Measurements from ENCODE around the gene SNX15. TPM values are rescaled to one million over a fixed set of nuclear protein-coding genes. Genes with fewer than 3 reads are reported as not detected.
A peak's percentile ranks its signal among the peaks of the same experiment; 100 is the strongest.

SNX15 gene
- total RNA-seq, 2 donors from 2014 or later, result 37.7 to 53.8 TPM

DNA sequence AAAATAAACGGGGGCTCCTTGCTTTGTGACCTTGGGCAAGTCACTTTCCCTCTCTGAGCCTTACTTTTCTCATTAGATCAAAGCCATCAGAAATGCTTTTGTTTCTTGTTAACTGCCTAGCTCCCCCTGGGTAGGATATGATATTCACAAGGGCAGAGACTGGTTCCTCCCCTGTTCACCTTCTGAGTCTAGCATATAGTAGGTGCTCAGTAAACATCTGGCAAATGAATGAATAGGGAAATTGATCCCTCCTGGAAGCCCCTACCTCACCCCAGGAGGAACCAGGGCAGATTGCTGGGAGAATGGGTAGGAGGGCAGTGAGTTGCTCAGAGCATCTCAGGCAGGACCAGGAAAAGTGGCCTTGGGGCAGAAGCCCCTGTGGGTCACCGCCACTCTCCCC is 7.2 kb downstream of the SNX15 start:
- Histone ChIP-seq H3K9ac (ENCODE audit: low read depth in 2 of 2, low read length in 2 of 2) (no peak overlapping the region), H3K4me1 (no peaks in the 10 kb centered on the region), H3K27me3 (no peaks in the 10 kb centered on the region), H3K27ac (no peak overlapping the region), H3K36me3 (peaks cover 7% of the 10 kb centered on the region), H3K4me3 (no peak overlapping the region), H3K9me3 (no peaks in the 10 kb centered on the region)
- intact Hi-C loops (cut with DNase I), result no loop called here
- DNase-seq, result no peak
- TF ChIP-seq CTCF (IDR thresholded peaks at IDR 0.05), result no peak

GRCh38 chr11:65035579-65035978 is 8.3 kb downstream of the SNX15 start:
- intact Hi-C loops (cut with DNase I), result no loop called here
- no peaks in the 10 kb centered on the region for H3K27me3 ChIP-seq
- H3K4me1 ChIP-seq, result no peaks in the 10 kb centered on the region
- H3K36me3 ChIP-seq, result peaks cover 7% of the 10 kb centered on the region
- no peak overlapping the region for H3K4me3 ChIP-seq
- no peak overlapping the region for H3K27ac ChIP-seq
- no peaks in the 10 kb centered on the region for H3K9me3 ChIP-seq
- TF ChIP-seq CTCF (IDR thresholded peaks at IDR 0.05), result no peak
- H3K9ac ChIP-seq (ENCODE audit: low read depth in 2 of 2, low read length in 2 of 2), result no peak overlapping the region
- DNase-seq, result no peak

- Histone ChIP-seq H3K4me3 (no peak overlapping the region), H3K27ac (no peak overlapping the region), H3K9me3 (no peaks in the 10 kb centered on the region), H3K4me1 (no peaks in the 10 kb centered on the region), H3K9ac (ENCODE audit: low read depth in 2 of 2, low read length in 2 of 2) (no peak overlapping the region), H3K36me3 (peaks cover 7% of the 10 kb centered on the region), H3K27me3 (no peaks in the 10 kb centered on the region)
- no peak for TF ChIP-seq CTCF (IDR thresholded peaks at IDR 0.05)
- intact Hi-C loops (cut with DNase I), result no loop called here
- no peak for DNase-seq
These were observed 9.7 kb downstream of the SNX15 start for GRCh38 chr11:65036931-65037330.

DNA sequence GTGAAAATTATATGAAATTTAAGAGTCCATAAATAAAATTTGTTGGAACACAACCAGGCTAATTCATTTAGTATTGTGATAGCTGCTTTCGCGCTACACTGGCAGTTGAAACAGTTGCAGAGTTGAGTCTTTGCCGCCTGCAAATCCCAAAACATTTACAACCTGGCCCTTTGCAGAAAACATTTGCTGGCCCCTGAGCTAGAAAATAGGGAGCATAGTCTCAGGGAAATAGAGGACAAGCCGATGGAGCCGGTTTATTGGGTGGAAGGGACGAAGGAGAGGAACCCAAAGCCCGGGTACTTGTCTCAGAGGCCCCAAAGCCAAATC is 13.2 kb downstream of the SNX15 start:
- H3K27ac ChIP-seq, result peak overlapping the region; percentile 94
- H3K4me1 ChIP-seq, result peaks cover 4% of the 10 kb centered on the region
- intact Hi-C loops (cut with DNase I), result no loop called here
- H3K4me3 ChIP-seq, result peak overlapping the region; percentile 95
- H3K27me3 ChIP-seq, result no peaks in the 10 kb centered on the region
- H3K9me3 ChIP-seq, result no peaks in the 10 kb centered on the region
- peak overlapping the region; percentile 70 to 71 for H3K9ac ChIP-seq (ENCODE audit: low read depth in 2 of 2, low read length in 2 of 2)
- no peak for DNase-seq
- H3K36me3 ChIP-seq, result peaks cover 4% of the 10 kb centered on the region
- TF ChIP-seq CTCF (IDR thresholded peaks at IDR 0.05), result no peak

GRCh38 chr11:65040847-65041622 is 13.8 kb downstream of the SNX15 start, which contains the start of gene SAC3D1:
Gene SAC3D1 (plus strand): TSS chr11:65041210. CDS start chr11:65041293, 83 bp downstream.
- Histone ChIP-seq H3K9ac (ENCODE audit: low read depth in 2 of 2, low read length in 2 of 2) (peak within 1 kb of the TSS; percentile 70 to 71), H3K4me3 (peak within 1 kb of the TSS; percentile 95), H3K4me1 (peaks cover 4% of the 10 kb centered on the region), H3K27ac (peak within 1 kb of the TSS; percentile 94), H3K36me3 (no peaks in the 10 kb centered on the region), H3K9me3 (no peaks in the 10 kb centered on the region), H3K27me3 (no peaks in the 10 kb centered on the region)
- TF ChIP-seq CTCF (IDR thresholded peaks at IDR 0.05), result no peak
- intact Hi-C loops (cut with DNase I), result no loop called here
- peak; percentile 93 for DNase-seq
